ENCODE results near the gene ARHGAP28.

ARHGAP28 gene

GRCh38 chr18:6851480-6851879, 122.0 kb downstream of the ARHGAP28 start:
- intact Hi-C loops (cut with DNase I) = no loop called here
- DNase-seq = no peak

- no peak for DNase-seq
- intact Hi-C loops (cut with DNase I) = no loop called here
Observed at GRCh38 chr18:6854811-6855210, 125.3 kb downstream of the ARHGAP28 start.

- intact Hi-C loops (cut with DNase I) = no loop called here
- no peak for DNase-seq
Observed at GRCh38 chr18:6855767-6856166, 126.3 kb downstream of the ARHGAP28 start.

- intact Hi-C loops (cut with DNase I) = no loop called here
- no peak for DNase-seq
Observed at GRCh38 chr18:6857300-6857699, 127.8 kb downstream of the ARHGAP28 start.

GRCh38 chr18:6859676-6860422, 130.3 kb downstream of the ARHGAP28 start:
- intact Hi-C loops (cut with DNase I) = no loop called here
- no peak for DNase-seq

- DNase-seq = no peak
- intact Hi-C loops (cut with DNase I) = no loop called here
Observed at GRCh38 chr18:6860804-6861448, 131.4 kb downstream of the ARHGAP28 start.

GRCh38 chr18:6865251-6865650, 135.7 kb downstream of the ARHGAP28 start:
- no peak for DNase-seq
- intact Hi-C loops (cut with DNase I) = no loop called here

- DNase-seq = no peak
- intact Hi-C loops (cut with DNase I) = no loop called here
Observed at GRCh38 chr18:6866552-6867085, 137.1 kb downstream of the ARHGAP28 start.

- DNase-seq = no peak
- intact Hi-C loops (cut with DNase I) = no loop called here
Observed at GRCh38 chr18:6868033-6868432, 138.5 kb downstream of the ARHGAP28 start.

GRCh38 chr18:6871566-6871965, 142.1 kb downstream of the ARHGAP28 start:
- intact Hi-C loops (cut with DNase I) = no loop called here
- no peak for DNase-seq

GRCh38 chr18:6873040-6873751, 143.7 kb downstream of the ARHGAP28 start:
- intact Hi-C loops (cut with DNase I) = no loop called here
- no peak for DNase-seq

- intact Hi-C loops (cut with DNase I) = no loop called here
- no peak for DNase-seq
Observed at GRCh38 chr18:6874315-6874714, 144.8 kb downstream of the ARHGAP28 start.

- DNase-seq = no peak
- intact Hi-C loops (cut with DNase I) = no loop called here
Observed at GRCh38 chr18:6875749-6876148, 146.2 kb downstream of the ARHGAP28 start.

- intact Hi-C loops (cut with DNase I) = no loop called here
- no peak for DNase-seq
Observed at GRCh38 chr18:6876641-6877041, 147.1 kb downstream of the ARHGAP28 start.

- intact Hi-C loops (cut with DNase I) = no loop called here
- DNase-seq = no peak
Observed at GRCh38 chr18:6877288-6877687, 147.8 kb downstream of the ARHGAP28 start.

- no peak for DNase-seq
- intact Hi-C loops (cut with DNase I) = no loop called here
Observed at GRCh38 chr18:6878556-6879297, 149.2 kb downstream of the ARHGAP28 start.

GRCh38 chr18:6879508-6880195, 150.1 kb downstream of the ARHGAP28 start:
- intact Hi-C loops (cut with DNase I) = loop anchor here (10.0 kb wide), 1 partner anchor 1015 kb away; no protein-coding TSS in a partner anchor
- DNase-seq = no peak

GRCh38 chr18:6881034-6881820, 151.7 kb downstream of the ARHGAP28 start:
- intact Hi-C loops (cut with DNase I) = loop anchor here (10.0 kb wide), 1 partner anchor 1016 kb away; no protein-coding TSS in a partner anchor
- no peak for DNase-seq
